Retinal pigment epithelial cell (primary cell): ENCODE results near the gene ZIC1.

Source experiments
- DNase-seq: peaks from one replicate; pipeline ENCODE4 v3.0.0-alpha.2; 2010; ENCODE audit warnings: low read depth
- H3K4me3 ChIP-seq: 2 replicates; pipeline ENCODE4 v1.5.1; 2011; ENCODE audit warnings: mild to moderate bottlenecking, low read length, control low read depth, moderate library complexity
- TF ChIP-seq, protein P1 (sequence below): conservative IDR thresholded peaks from 2 replicates; pipeline ENCODE4 v1.5.1; 2011; ENCODE audit warnings: low read depth, low read length, control low read depth, inconsistent platforms

ZIC1 gene

DNA sequence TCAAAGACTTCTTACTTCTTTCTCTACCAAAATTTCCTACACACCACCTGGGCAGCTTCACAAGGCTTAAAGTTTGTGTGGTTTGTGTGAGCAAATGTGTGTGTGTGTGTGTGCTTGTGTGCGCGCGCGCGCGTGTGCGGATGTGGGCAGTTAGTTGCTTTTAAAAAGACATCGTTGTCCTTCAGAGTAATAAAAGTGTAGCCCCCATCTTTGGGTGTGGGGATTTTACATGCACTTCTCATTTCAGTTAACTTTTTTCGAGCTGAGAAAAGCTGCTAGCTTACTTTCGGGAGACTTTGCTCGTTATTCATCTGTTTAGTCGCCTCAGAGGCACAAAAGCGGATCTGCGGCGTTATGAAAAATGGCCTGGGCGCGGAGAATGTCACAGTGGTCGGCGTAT, 38.8 kb upstream of the ZIC1 start:
- DNase-seq = no peak
- no peak overlapping the region for H3K4me3 ChIP-seq
- TF ChIP-seq, protein P1, sequence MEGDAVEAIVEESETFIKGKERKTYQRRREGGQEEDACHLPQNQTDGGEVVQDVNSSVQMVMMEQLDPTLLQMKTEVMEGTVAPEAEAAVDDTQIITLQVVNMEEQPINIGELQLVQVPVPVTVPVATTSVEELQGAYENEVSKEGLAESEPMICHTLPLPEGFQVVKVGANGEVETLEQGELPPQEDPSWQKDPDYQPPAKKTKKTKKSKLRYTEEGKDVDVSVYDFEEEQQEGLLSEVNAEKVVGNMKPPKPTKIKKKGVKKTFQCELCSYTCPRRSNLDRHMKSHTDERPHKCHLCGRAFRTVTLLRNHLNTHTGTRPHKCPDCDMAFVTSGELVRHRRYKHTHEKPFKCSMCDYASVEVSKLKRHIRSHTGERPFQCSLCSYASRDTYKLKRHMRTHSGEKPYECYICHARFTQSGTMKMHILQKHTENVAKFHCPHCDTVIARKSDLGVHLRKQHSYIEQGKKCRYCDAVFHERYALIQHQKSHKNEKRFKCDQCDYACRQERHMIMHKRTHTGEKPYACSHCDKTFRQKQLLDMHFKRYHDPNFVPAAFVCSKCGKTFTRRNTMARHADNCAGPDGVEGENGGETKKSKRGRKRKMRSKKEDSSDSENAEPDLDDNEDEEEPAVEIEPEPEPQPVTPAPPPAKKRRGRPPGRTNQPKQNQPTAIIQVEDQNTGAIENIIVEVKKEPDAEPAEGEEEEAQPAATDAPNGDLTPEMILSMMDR = no peak

DNA sequence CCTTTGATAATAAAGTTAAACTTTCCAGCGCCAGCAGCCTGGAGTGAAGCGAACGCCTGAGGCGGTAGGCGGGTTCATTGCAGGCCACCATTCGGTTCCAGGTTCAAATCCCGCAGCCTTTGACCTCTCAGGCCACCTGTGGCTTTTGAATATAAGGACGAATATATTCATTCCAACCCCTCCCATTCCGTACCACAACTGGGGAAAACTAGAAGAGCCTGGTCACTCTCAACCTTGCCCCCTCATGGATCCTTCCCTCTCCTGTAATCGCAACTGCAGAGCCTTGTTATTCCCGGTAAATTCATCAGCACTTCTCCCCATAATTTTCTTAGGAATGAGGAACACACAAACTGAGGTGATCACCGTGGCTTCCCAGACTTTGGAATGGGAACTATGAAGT, 38.0 kb upstream of the ZIC1 start:
- H3K4me3 ChIP-seq = no peak overlapping the region
- DNase-seq = no peak
- TF ChIP-seq, protein P1 = no peak

DNA sequence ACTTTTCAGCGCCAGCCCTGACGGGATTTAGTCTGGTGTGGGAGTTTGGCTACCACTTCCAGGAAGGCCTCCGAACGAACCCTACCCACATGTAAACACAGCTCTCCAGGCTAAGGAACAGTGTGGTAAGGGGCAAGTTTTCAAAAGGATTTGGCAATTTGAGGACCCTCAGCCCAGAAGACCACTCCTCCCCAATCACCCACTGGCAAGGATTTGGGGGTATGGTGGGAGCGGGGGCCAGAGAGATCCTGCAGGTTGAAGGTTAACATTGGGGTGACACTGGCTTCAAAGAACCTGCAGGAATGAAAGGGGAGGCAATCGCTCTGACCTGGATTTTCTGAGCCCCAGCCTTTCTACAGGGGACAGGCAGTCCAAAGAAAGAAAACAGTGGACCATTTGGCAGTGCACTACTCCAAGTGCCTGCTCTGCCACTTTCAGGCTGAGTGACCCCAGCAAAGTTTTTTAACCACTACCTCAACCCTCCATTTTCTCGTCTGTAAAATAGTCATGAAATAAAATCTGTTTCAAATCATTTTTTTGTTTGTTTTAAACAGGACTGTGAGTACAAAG, 37.3 kb upstream of the ZIC1 start:
- no peak overlapping the region for H3K4me3 ChIP-seq
- TF ChIP-seq, protein P1 = no peak
- no peak for DNase-seq

DNA sequence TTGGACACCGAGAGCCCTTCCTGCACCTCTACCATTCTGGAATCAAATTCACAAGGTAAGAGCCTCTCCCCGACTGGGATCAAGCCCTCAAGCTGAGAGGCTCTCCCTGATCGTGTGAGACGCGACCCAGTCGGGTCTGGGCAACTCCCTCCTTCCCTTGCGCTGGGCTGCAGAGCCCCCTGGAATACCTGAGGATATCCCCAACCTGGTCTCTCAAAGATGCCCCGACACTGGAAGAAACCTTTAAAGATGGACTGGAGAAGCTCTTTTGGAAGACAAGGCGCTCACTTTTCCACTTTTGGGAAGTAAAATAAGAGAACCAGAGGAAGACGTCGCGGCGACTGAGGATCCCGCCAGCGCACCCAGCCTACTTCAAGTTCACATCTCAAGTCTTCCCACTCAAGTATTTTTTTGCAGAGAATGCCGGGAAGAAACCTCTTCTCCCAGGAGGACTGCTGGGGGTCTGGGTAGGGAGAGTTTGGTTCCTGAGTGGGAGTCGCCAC, 36.6 kb upstream of the ZIC1 start:
- H3K4me3 ChIP-seq = no peak overlapping the region
- DNase-seq = no peak
- TF ChIP-seq, protein P1 = no peak

DNA sequence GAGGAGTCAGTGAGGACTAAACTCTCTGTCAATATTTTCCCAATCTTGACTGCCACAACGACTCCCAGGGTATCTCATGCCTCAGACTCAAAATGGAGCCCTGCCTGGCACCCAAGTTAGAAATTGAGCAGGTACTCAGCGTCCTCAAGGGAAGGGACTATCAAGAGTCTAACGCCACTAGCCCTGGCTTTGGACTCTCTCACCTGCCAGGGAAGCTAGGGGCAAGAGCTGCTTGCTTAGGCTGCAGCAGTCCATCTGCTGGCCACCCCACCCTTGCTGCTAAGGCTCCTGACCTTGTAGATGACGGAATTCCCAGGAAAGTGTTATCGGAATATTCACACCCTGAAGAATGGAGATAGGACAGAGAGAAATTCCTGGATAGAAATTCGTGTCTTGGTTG, 35.9 kb upstream of the ZIC1 start:
- TF ChIP-seq, protein P1 = no peak
- no peak overlapping the region for H3K4me3 ChIP-seq
- no peak for DNase-seq

DNA sequence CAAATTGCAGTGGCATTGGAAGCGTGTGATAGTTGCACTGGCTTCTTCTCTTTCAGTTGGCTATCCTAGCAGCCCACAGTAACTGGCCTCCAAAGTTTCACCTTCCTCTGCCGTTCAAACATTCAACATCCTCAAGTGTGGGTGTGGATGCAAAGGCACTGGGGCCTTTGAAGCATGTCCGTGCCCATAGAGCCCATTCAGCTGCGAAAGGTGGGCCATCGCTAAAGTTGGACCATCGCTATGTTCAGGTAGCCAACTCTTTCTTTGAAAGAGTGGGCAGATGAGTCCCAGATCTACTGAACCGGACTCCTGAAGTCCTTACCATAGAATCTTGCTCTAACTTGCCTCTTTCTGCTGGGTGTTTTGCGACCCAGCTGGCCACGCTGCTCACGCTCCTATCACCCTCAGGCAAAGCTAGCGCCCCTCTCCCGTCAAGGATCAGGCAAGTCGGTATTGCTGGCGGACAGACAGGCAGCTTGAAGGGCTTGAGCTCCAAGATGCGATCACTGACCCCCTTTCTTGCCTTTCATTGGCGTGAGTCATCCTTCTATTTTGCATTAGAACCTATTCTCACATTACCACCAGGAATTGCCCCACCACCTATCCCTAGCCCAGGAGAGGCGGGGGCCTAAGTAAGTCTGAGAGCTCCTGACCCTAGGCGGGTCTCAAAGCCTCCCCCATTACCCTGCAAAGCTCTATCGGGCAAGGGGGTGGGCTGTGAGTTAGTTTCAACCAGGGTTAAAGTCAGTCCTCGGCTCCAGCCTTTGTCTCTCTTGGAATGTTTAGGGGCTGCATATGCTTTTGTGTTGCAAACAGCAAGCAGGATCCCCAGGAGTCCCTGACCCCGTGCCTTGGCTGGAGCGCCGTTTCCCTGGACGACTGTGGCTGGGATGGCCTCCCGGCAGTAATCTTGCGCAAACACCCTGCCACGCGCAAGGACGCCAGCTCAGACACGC, 31.5 kb upstream of the ZIC1 start:
- TF ChIP-seq, protein P1 = no peak
- H3K4me3 ChIP-seq = no peak overlapping the region

More for the DNA sequence above, 31.5 kb upstream of the ZIC1 start:
- DNase-seq = no peak
